HCT116 (cell line): ENCODE measurements around the gene NAT16. TPM values are rescaled to one million over a fixed set of nuclear protein-coding genes. Genes with fewer than 3 reads are reported as not detected.
A peak's percentile ranks its signal among the peaks of the same experiment; 100 is the strongest.

Experiments used
- ATAC-seq: fragments of 200-7000 bp; cut with Tn5 transposase; 2 replicates; pipeline ENCODE4 v1.9.1; 2020; ENCODE audit warnings: mild to moderate bottlenecking, moderate library complexity
- BruUV-seq: library from RNA; stranded (reverse); fragments of 400-500 nt; replicated peaks from 2 replicates; lab custom pipeline; 2021; lab: Mats Ljungman, UMichigan
- CTCF ChIA-PET: fragments of 300-600 bp; sonication (Branson Sonifier 250); formaldehyde crosslinking; loops from one replicate; lab custom pipeline; 2021; ENCODE audit warnings: antibody characterized with exemption; lab: Charles Lee
- POLR2A ChIA-PET: fragments of 300-600, 350-600 bp; sonication (Branson Sonifier 250); formaldehyde crosslinking; loops from one replicate; lab custom pipeline; 2021; ENCODE audit warnings: antibody characterized with exemption; lab: Charles Lee
- RAD21 ChIA-PET, 2 experiments: fragments of 300-600 bp; sonication (Branson Sonifier 250); formaldehyde crosslinking; loops; one replicate each; lab custom pipeline; 2023; ENCODE audit warnings: low total read pairs in 2 of 2; ENCODE audit not compliant: uncharacterized antibody in 2 of 2, unreplicated experiment in 2 of 2, low non-redundant PET in 1 of 2; lab: Charles Lee
- DNase-seq: peaks from one replicate; pipeline ENCODE4 v3.0.0-alpha.2; 2010; ENCODE audit warnings: low read depth, low spot score
- H2AFZ ChIP-seq: fragments of 200-600 bp; shearing (Covaris generic), sonication (generic); 2 replicates; pipeline ENCODE4 v1.6.1; 2017; ENCODE audit warnings: low read depth, mixed run types, mixed read lengths, antibody characterized with exemption, low read length; ENCODE audit not compliant: poor library complexity, severe bottlenecking
- H3K27ac ChIP-seq: 2 replicates; pipeline ENCODE4 v1.5.1; 2012; ENCODE audit warnings: low read depth, low read length
- H3K27me3 ChIP-seq: fragments of 200-600 bp; sonication (generic); 2 replicates; pipeline ENCODE4 v1.6.1; 2016; ENCODE audit warnings: mixed run types, low read length, mixed read lengths; ENCODE audit not compliant: insufficient read depth
- H3K36me3 ChIP-seq, 2 experiments: fragments of 200-500 bp in 1 of 2; fragments of 200-600 bp in 1 of 2; sonication (Bioruptor generic) in 1 of 2; sonication (generic) in 1 of 2; 2 replicates each; pipeline versions ENCODE4 v1.5.1 to v1.6.1; 2014 to 2016; ENCODE audit warnings: low read length in 2 of 2, inconsistent platforms in 1 of 2, mixed read lengths in 1 of 2, mixed run types in 1 of 2; ENCODE audit not compliant: insufficient read depth in 2 of 2, control insufficient read depth in 1 of 2
- H3K4me1 ChIP-seq, 2 experiments: fragments of 200-600 bp in 1 of 2; sonication (generic) in 1 of 2; 2 replicates each; pipeline versions ENCODE4 v1.5.1 to v1.6.1; 2012 to 2017; ENCODE audit warnings: low read length in 2 of 2, inconsistent platforms in 1 of 2, mild to moderate bottlenecking in 1 of 2, mixed read lengths in 1 of 2, mixed run types in 1 of 2, moderate library complexity in 1 of 2; ENCODE audit not compliant: insufficient read depth in 2 of 2, control insufficient read depth in 1 of 2
- H3K4me2 ChIP-seq: fragments of 200-600 bp; sonication (generic); 2 replicates; pipeline ENCODE4 v1.6.1; 2017; ENCODE audit warnings: mixed run types, low read length, mixed read lengths
- H3K4me3 ChIP-seq, 2 experiments: fragments of 200-600 bp in 1 of 2; sonication (generic) in 1 of 2; replicated peaks in 1 of 2; 2 replicates each; pipeline ENCODE4 v1.5.1; 2011 to 2016; ENCODE audit warnings: low read length in 2 of 2, control low read depth in 1 of 2, low read depth in 1 of 2, mild to moderate bottlenecking in 1 of 2, mixed read lengths in 1 of 2, mixed run types in 1 of 2
- H3K79me2 ChIP-seq: fragments of 200-600 bp; sonication (generic); 2 replicates; pipeline ENCODE4 v1.6.1; 2017; ENCODE audit warnings: mild to moderate bottlenecking, mixed run types, low read length, moderate library complexity, mixed read lengths; ENCODE audit not compliant: insufficient read depth
- H3K9ac ChIP-seq: fragments of 200-600 bp; sonication (generic); 2 replicates; pipeline ENCODE4 v1.6.1; 2016; ENCODE audit warnings: low read length, mixed read lengths
- H3K9me2 ChIP-seq: fragments of 200-600 bp; sonication (generic), shearing (Covaris generic); 2 replicates; pipeline ENCODE4 v1.6.1; 2017; ENCODE audit warnings: mixed run types, mild to moderate bottlenecking, moderate library complexity; ENCODE audit not compliant: insufficient read depth
- H3K9me3 ChIP-seq, 2 experiments: fragments of 200-500 bp in 1 of 2; fragments of 200-600 bp in 1 of 2; sonication (Bioruptor generic) in 1 of 2; sonication (generic) in 1 of 2; 2 replicates each; pipeline ENCODE4 v1.6.1; 2014 to 2017; ENCODE audit warnings: low read length in 2 of 2, mixed read lengths in 2 of 2, inconsistent platforms in 1 of 2, low read depth in 1 of 2, mild to moderate bottlenecking in 1 of 2, mixed run types in 1 of 2, moderate library complexity in 1 of 2; ENCODE audit not compliant: control insufficient read depth in 1 of 2, insufficient read depth in 1 of 2
- H4K20me1 ChIP-seq: fragments of 200-600 bp; sonication (generic), shearing (Covaris generic); 2 replicates; pipeline ENCODE4 v1.6.1; 2017; ENCODE audit warnings: mixed run types, mild to moderate bottlenecking, moderate library complexity; ENCODE audit not compliant: insufficient read depth
- CBX3 ChIP-seq: IDR thresholded peaks from 2 replicates; pipeline ENCODE4 v1.6.1; 2012; ENCODE audit warnings: low read depth
- CEBPB ChIP-seq: IDR thresholded peaks from 2 replicates; pipeline ENCODE4 v1.6.1; 2012; ENCODE audit warnings: low read depth
- EGR1 ChIP-seq: IDR thresholded peaks from 2 replicates; pipeline ENCODE4 v1.6.1; 2012; ENCODE audit warnings: low read depth
- EZH2 ChIP-seq: fragments of 200-600 bp; sonication (generic); IDR thresholded peaks from 2 replicates; pipeline ENCODE4 v1.6.1; 2017; ENCODE audit warnings: antibody characterized with exemption, mixed run types
- EZH2phosphoT487 ChIP-seq: fragments of 200-600 bp; IDR thresholded peaks from 2 replicates; pipeline ENCODE4 v1.6.1; 2018; ENCODE audit warnings: antibody characterized with exemption, borderline replicate concordance
- FOSL1 ChIP-seq: IDR thresholded peaks from 2 replicates; pipeline ENCODE4 v1.6.1; 2012; ENCODE audit warnings: low read depth
- JUND ChIP-seq: IDR thresholded peaks from 2 replicates; pipeline ENCODE4 v1.6.1; 2012
- POLR2A ChIP-seq: IDR thresholded peaks from 2 replicates; pipeline ENCODE4 v1.7.0; 2011; ENCODE audit warnings: borderline replicate concordance; ENCODE audit not compliant: insufficient read depth, insufficient read length; ENCODE audit errors: extremely low read depth
- POLR2AphosphoS5 ChIP-seq: IDR thresholded peaks from 2 replicates; pipeline ENCODE4 v1.6.1; 2011; ENCODE audit warnings: mild to moderate bottlenecking, low read depth, low read length, moderate library complexity
- REST ChIP-seq: IDR thresholded peaks from 2 replicates; pipeline ENCODE4 v1.6.1; 2012; ENCODE audit warnings: low read depth
- SIN3A ChIP-seq: IDR thresholded peaks from 2 replicates; pipeline ENCODE4 v1.6.1; 2012; ENCODE audit warnings: low read depth
- SP1 ChIP-seq: IDR thresholded peaks from 2 replicates; pipeline ENCODE4 v1.6.1; 2012; ENCODE audit warnings: low read depth
- TCF7L2 ChIP-seq: IDR thresholded peaks from 2 replicates; pipeline ENCODE4 v1.7.0; 2011; ENCODE audit warnings: borderline replicate concordance, inconsistent platforms; ENCODE audit not compliant: insufficient read depth, insufficient read length; ENCODE audit errors: extremely low read depth
- YY1 ChIP-seq: IDR thresholded peaks from 2 replicates; pipeline ENCODE4 v1.6.1; 2011; ENCODE audit warnings: low read length, low read depth, moderate library complexity, mild to moderate bottlenecking; ENCODE audit not compliant: insufficient replicate concordance; ENCODE audit errors: extremely low read depth
- ZFX ChIP-seq: fragments of 450-650 bp; IDR thresholded peaks from 2 replicates; pipeline ENCODE4 v1.6.1; 2017
- intact Hi-C: fragments of 100-400 bp; cut with micrococcal nuclease; formaldehyde crosslinking; loops from 2 replicates; pipeline ENCODE4 v1.10.0; 2022
- total RNA-seq: library from RNA; stranded (reverse); gene quantifications from one replicate; pipeline ENCODE4 v1.2.1, GENCODE V29; 2021; ENCODE audit not compliant: unreplicated experiment
- TF ChIP-seq, protein P1 (sequence below): IDR thresholded peaks from 2 replicates; pipeline ENCODE4 v1.6.1; 2011; ENCODE audit warnings: mild to moderate bottlenecking, low read length, moderate library complexity; ENCODE audit not compliant: insufficient replicate concordance; ENCODE audit errors: extremely low read depth
- TF ChIP-seq, protein P2 (sequence below), 3 experiments: fragments of 200-600 bp in 1 of 3; sonication (generic) in 1 of 3; IDR thresholded peaks in 2 of 3; conservative IDR thresholded peaks in 1 of 3; 2 replicates each; pipeline ENCODE4 v1.5.1; 2012 to 2017; ENCODE audit warnings: low read depth in 2 of 3, low read length in 2 of 3, antibody characterized with exemption in 1 of 3, borderline replicate concordance in 1 of 3, control low read depth in 1 of 3, mild to moderate bottlenecking in 1 of 3, mixed read lengths in 1 of 3, mixed run types in 1 of 3, moderate library complexity in 1 of 3; ENCODE audit not compliant: insufficient read depth in 1 of 3
- TF ChIP-seq, protein P3 (sequence below): IDR thresholded peaks from 2 replicates; pipeline ENCODE4 v1.6.1; 2012
- TF ChIP-seq, protein P4 (sequence below): IDR thresholded peaks from 2 replicates; pipeline ENCODE4 v1.6.1; 2012

Gene NAT16
- total RNA-seq, 1 experiment from 2014 or later: 2.0 TPM

GRCh38 chr7:101216001-101216859, 36.1 kb upstream of the NAT16 start:
- H3K4me2 ChIP-seq: peak overlapping the region; percentile 97
- ChIA-PET CTCF (interaction anchor here (2.2 to 2.3 kb wide), 2 partner anchors 24 to 72 kb away, joined by 12 to 21 read pairs; no protein-coding TSS in a partner anchor), RAD21 (no interaction called here), POLR2A (interaction anchor here (0.5 kb wide), 1 partner anchor 81 kb away, joined by 4 read pairs; no protein-coding TSS in a partner anchor)
- peak overlapping the region; percentile 91 for H3K27ac ChIP-seq
- peaks cover 0 to 9% of the 10 kb centered on the region in 2 experiments; a peak in 3 of 4 replicates for H3K36me3 ChIP-seq
- peaks cover 0 to 21% of the 10 kb centered on the region in 2 experiments; a peak in 2 of 4 replicates for H3K4me1 ChIP-seq
- ATAC-seq: no peak
- no peaks in the 10 kb centered on the region for H3K27me3 ChIP-seq
- H3K9ac ChIP-seq: peak overlapping the region; percentile 85
- H2AFZ ChIP-seq: no peak overlapping the region
- H4K20me1 ChIP-seq: no peaks in the 10 kb centered on the region
- H3K79me2 ChIP-seq: peaks cover 36% of the 10 kb centered on the region
- intact Hi-C loops: no loop called here
- no peak for DNase-seq
- no peaks in the 10 kb centered on the region for H3K9me2 ChIP-seq
- BruUV-seq: TSS peak; percentile 47
- no peaks in the 10 kb centered on the region for H3K9me3 ChIP-seq
- H3K4me3 ChIP-seq: peak overlapping the region; percentile 93 to 97
- TF ChIP-seq CEBPB: no peak
- TF ChIP-seq, protein P1, sequence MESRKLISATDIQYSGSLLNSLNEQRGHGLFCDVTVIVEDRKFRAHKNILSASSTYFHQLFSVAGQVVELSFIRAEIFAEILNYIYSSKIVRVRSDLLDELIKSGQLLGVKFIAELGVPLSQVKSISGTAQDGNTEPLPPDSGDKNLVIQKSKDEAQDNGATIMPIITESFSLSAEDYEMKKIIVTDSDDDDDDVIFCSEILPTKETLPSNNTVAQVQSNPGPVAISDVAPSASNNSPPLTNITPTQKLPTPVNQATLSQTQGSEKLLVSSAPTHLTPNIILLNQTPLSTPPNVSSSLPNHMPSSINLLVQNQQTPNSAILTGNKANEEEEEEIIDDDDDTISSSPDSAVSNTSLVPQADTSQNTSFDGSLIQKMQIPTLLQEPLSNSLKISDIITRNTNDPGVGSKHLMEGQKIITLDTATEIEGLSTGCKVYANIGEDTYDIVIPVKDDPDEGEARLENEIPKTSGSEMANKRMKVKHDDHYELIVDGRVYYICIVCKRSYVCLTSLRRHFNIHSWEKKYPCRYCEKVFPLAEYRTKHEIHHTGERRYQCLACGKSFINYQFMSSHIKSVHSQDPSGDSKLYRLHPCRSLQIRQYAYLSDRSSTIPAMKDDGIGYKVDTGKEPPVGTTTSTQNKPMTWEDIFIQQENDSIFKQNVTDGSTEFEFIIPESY: no peak
- no peak for TF ChIP-seq SP1
- no peak for TF ChIP-seq EGR1
- no peak for TF ChIP-seq EZH2
- TF ChIP-seq EZH2phosphoT487: no peak
- no peak for TF ChIP-seq ZFX
- TF ChIP-seq POLR2AphosphoS5: no peak
- TF ChIP-seq, protein P2, sequence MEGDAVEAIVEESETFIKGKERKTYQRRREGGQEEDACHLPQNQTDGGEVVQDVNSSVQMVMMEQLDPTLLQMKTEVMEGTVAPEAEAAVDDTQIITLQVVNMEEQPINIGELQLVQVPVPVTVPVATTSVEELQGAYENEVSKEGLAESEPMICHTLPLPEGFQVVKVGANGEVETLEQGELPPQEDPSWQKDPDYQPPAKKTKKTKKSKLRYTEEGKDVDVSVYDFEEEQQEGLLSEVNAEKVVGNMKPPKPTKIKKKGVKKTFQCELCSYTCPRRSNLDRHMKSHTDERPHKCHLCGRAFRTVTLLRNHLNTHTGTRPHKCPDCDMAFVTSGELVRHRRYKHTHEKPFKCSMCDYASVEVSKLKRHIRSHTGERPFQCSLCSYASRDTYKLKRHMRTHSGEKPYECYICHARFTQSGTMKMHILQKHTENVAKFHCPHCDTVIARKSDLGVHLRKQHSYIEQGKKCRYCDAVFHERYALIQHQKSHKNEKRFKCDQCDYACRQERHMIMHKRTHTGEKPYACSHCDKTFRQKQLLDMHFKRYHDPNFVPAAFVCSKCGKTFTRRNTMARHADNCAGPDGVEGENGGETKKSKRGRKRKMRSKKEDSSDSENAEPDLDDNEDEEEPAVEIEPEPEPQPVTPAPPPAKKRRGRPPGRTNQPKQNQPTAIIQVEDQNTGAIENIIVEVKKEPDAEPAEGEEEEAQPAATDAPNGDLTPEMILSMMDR (IDR thresholded peaks at IDR 0.05 in 2 of 3, conservative IDR thresholded peaks at IDR 0.05 in 1 of 3; ENCODE audit: borderline replicate concordance in 1 of 3, insufficient read depth in 1 of 3, low read depth in 2 of 3, low read length in 2 of 3): no peak
- no peak for TF ChIP-seq REST
- TF ChIP-seq TCF7L2: no peak
- TF ChIP-seq FOSL1: no peak
- TF ChIP-seq, protein P3, sequence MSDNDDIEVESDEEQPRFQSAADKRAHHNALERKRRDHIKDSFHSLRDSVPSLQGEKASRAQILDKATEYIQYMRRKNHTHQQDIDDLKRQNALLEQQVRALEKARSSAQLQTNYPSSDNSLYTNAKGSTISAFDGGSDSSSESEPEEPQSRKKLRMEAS: no peak
- TF ChIP-seq CBX3: no peak
- TF ChIP-seq SIN3A: no peak
- TF ChIP-seq POLR2A: no peak
- TF ChIP-seq JUND: no peak
- TF ChIP-seq YY1: no peak
- TF ChIP-seq, protein P4, sequence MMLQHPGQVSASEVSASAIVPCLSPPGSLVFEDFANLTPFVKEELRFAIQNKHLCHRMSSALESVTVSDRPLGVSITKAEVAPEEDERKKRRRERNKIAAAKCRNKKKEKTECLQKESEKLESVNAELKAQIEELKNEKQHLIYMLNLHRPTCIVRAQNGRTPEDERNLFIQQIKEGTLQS: no peak
